CD4-positive, alpha-beta T cell treated with Interleukin-1 beta for 1 hour (primary cell): ENCODE results near the gene STIM2.

Source experiments
- DNase-seq, 2 donors: peaks; one replicate each; pipeline ENCODE4 v3.0.0-alpha.2; 2020 to 2022

The STIM2 gene

GRCh38 chr4:26837993-26838842, 22.4 kb upstream of the STIM2 start:
- no peak for DNase-seq

- DNase-seq = no peak
Measured at GRCh38 chr4:26839016-26839415, 21.6 kb upstream of the STIM2 start.

- DNase-seq = no peak
Measured at GRCh38 chr4:26839534-26839951, 21.1 kb upstream of the STIM2 start.

- no peak for DNase-seq
Measured at GRCh38 chr4:26840786-26841185, 19.9 kb upstream of the STIM2 start.

- DNase-seq = no peak
Measured at GRCh38 chr4:26842911-26843310, 17.7 kb upstream of the STIM2 start.

GRCh38 chr4:26850528-26850927, 10.1 kb upstream of the STIM2 start:
- DNase-seq = no peak

- DNase-seq = no peak
Measured at GRCh38 chr4:26851129-26851528, 9.5 kb upstream of the STIM2 start.

- no peak for DNase-seq
Measured at GRCh38 chr4:26854701-26855100, 5.9 kb upstream of the STIM2 start.

GRCh38 chr4:26856906-26857277, 3.7 kb upstream of the STIM2 start:
- no peak for DNase-seq

- DNase-seq = peak; percentile 95 to 96
Measured at GRCh38 chr4:26857278-26858034, 3.2 kb upstream of the STIM2 start.

GRCh38 chr4:26858035-26858918, 2.4 kb upstream of the STIM2 start:
- no peak for DNase-seq

GRCh38 chr4:26858947-26859401, 1.7 kb upstream of the STIM2 start:
- no peak for DNase-seq

- no peak for DNase-seq
Measured at GRCh38 chr4:26859762-26860156, 882 bp upstream of the STIM2 start.

- peak; percentile 58 to 61 for DNase-seq
Measured at GRCh38 chr4:26860922-26861433, 337 bp downstream of the STIM2 start.

GRCh38 chr4:26861434-26862186, 969 bp downstream of the STIM2 start:
- DNase-seq = peak; percentile 78 to 81

GRCh38 chr4:26862381-26862915, 1.8 kb downstream of the STIM2 start:
- DNase-seq = no peak

- DNase-seq = no peak
Measured at GRCh38 chr4:26863512-26863911, 2.9 kb downstream of the STIM2 start.

GRCh38 chr4:26864899-26865298, 4.3 kb downstream of the STIM2 start:
- no peak for DNase-seq

GRCh38 chr4:26866203-26866602, 5.6 kb downstream of the STIM2 start:
- DNase-seq = no peak

GRCh38 chr4:26866781-26867180, 6.1 kb downstream of the STIM2 start:
- peak in 1 of 2 donors; percentile 43 for DNase-seq

- DNase-seq = no peak
Measured at GRCh38 chr4:26867914-26868684, 7.5 kb downstream of the STIM2 start.
